ENCODE data around the gene NEU4.

The NEU4 gene

DNA sequence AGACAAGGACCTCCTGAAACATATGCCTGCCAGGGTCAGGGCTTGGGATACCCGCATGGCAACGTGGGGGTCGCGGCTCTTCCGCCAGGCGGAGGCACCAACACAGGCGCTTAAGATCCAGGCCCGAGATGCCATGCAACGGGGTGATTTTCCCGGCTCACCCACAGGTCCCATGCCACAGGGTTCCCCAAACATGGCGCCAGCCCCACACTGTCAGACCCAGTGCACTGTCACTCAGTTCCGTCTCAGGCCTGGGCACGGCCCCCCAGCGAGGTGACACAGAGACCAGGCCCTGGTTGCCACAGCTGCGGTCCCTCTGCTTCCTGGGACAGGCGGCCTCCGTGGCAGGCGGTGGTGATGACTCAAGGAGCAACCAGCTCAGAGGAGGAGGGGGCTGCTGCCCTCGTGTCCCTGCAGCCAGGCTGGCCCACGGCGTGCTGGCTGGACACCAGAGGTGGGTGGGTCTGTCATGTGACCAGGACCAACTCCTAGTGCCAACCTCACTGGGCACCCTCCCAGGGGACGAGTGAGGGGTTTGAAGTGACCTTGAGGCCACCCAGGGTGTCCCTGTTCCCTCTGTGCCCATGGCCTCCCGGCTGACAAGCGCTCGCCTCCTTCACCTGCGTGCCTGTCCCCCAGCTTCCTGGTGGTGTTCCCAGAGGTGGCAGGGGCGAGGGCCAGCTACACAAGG, 44.8 kb downstream of the NEU4 start:
- no peak for DNase-seq

DNA sequence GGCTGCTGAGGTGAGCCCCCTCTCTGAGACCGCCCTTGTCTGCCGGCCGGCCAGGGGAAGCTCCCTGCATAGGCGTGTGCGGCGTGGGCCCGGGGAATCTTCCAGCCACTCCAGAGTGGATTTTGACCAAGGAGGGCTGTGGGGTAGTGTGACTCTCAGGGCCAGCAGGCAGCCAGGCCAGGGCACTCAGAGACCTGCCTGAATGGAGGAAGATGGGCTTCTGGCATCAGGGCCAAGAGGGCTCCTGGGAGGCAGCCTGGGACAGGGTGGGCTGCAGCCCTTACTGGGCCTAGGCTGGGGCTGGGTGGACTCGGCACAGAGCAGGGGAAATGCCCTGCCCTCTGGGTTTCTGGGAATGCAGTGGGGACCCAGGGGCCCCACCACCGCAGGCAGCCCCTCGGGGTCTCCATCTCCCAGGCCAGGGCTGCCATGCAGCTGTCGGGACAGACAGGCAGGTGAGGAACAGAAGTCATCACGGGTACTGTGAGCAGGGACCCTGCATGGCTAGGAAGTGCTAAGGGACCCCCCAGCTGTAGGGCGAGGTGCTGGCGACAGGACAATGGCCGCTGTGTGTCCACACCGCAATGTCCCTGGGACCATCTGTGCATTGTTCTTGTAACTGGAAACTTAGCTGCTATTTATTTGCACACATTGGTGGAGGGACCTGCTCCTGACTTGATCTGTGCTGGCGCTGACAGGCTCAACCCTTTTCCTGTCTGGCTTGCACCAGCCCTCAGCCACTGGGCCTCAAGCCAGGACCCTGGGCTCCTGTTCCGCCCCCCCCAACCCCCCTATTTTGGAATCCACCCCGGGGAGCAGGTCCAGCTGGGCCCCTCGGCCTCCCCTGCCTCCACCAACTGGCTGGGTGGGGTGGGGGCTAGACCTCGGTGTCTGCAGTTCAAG, 45.6 kb downstream of the NEU4 start:
- no peak for DNase-seq

DNA sequence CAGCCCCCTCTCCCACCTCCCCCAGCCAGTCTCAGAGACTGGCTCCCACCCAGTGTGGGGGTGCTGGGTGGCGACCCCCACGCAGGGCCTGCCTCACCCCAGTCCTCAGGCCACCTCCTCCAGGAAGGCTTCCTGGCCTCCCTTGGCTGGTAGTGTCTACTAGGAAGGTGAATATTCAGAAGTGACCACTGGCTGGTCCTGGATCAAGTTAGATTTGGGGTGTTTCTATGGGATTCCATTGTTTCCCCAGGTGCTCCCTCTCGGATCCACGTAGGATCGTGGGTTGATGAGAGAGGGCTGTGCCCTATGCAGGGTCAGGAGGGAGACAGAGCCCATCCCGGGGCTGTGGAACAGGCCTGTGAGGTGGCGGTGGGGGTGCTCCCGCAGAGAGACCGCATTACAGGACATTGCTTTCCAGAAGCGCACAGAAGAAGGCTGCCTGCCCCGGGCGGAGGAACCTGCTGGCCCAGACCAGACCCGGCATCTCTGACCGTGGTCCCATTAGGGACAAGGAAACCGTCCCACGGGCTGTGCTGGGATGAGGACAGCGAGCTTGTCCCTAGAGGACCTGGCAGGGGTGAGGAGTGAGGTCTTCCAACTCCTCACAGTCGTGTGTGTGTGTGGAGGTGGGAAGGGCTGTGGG, 46.4 kb downstream of the NEU4 start:
- DNase-seq = no peak

DNA sequence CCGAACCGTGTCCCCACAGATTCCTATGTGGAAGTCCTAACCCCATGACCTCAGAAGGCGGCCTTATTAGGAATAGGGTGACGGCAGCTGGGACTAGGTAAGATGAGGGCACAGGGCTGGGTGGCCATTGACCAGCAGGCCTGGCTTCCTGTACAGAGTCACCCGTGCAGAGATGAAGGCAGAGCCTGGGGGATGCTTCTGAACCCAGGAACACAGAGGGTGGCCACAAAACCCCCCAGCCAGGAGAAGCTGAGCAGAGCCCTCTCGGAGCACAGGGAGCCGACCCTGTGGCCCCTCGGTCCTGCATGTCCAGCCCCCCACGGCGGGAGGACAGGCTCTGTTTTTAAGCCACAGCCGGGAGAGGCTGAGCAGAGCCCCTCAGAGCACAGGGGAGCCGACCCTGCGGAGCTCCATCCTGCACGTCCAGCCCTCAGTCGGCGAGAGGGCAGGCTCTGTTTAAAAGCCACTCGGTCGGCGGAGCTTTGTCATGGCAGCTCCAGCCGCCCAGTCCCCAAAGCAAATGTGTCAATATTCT, 47.0 kb downstream of the NEU4 start:
- DNase-seq = no peak

DNA sequence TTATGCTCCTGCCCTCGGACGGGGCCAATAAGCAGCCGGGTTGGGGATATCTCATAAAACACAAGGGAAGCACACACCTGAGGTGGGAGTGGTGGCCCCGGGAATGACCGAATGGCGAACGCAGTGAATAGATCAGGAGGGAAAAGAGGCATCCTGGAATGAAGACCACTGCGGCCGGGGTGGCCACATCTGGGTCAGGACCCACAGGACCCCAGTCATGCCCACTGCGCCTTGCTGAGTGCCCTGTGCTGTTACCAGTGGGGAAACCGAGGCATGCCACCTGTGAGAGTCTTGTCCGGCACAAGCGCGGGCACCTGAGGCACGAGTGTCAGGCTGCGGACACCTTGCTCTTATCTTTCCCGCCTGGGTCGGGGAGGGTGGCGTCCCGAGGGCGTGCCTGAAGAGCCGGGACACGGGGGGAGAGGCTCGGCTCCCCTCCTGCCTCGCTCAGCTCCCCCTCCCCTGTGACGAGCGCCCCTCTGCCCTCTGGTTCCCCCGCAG, 48.1 kb downstream of the NEU4 start:
- DNase-seq = no peak

DNA sequence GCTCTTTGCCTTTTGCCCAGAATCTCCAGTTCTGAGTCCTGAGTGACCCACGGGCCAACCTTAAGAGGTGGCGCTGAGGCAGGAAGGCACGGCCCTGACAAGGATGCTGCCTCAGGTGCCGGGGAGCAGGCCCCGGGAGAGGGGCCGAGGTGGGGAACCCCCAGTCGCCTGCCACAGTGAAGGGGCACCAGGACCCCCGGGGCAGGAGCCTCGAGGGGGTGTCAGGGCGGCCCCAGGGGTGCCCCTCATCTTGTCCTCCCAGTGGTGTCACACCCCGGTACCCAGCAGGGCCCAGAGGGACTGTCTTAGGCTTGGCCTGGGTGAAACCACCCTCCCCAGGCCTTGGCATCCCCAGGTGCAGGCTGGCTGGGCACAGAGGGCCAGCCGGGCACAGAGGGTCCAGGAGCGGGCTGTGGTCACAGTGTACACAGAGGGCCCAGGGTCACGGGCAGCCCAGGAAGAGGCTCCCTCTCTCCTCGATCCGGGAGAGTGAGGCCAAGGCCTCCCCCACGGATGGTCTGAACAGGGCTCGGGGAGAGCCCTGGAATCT, 48.7 kb downstream of the NEU4 start:
- no peak for DNase-seq

GRCh38 chr2:241858206-241859016, 49.4 kb downstream of the NEU4 start, which contains the start of gene PDCD1:
Gene PDCD1, minus strand, starts transcription at chr2:241858894. Its CDS starts 56 bp downstream, at chr2:241858838.
- DNase-seq = no peak

- DNase-seq = no peak
Measured at GRCh38 chr2:241859017-241859435, 50.0 kb downstream of the NEU4 start.

DNA sequence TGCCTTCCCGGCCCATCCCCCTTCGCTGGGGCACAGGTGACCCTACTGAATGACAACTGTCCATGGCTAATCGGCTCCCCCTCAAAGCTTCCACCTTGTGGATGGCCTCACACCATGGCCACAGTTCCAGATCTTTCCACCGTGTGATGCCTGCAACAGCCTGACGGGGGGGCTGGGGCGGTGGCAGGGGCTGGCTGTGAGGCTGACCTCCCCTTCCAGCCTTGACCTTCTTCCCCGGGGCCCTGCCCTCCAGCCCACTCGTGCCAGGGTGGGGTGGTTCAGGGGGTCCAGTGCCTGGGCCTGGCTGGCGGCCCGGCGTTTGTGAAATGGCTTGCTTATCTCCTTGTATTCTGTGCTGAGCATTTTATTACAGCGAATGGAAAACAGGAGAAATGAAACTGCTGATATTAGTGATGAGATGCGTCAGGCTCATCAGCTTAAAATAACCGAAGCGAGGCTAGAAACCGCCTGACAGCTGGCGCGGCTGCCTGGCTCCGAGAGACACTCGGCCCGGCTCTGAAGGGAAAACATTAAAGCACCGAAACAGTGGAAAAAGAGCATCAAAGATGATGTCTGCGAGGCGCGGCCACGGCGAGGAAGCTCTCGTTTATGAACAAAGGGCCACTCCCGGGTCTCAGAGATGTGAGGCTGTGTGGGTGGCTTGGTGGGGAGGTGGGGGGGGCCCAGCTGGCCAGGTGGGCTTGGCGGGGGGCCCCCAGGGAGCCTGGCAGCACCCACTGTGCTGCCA, 50.6 kb downstream of the NEU4 start:
- no peak for DNase-seq

- DNase-seq = no peak
Measured at GRCh38 chr2:241860184-241861078, 51.4 kb downstream of the NEU4 start.

GRCh38 chr2:241861264-241861663, 52.3 kb downstream of the NEU4 start:
- DNase-seq = no peak

- no peak for DNase-seq
Measured at GRCh38 chr2:241862093-241862492, 53.1 kb downstream of the NEU4 start.

DNA sequence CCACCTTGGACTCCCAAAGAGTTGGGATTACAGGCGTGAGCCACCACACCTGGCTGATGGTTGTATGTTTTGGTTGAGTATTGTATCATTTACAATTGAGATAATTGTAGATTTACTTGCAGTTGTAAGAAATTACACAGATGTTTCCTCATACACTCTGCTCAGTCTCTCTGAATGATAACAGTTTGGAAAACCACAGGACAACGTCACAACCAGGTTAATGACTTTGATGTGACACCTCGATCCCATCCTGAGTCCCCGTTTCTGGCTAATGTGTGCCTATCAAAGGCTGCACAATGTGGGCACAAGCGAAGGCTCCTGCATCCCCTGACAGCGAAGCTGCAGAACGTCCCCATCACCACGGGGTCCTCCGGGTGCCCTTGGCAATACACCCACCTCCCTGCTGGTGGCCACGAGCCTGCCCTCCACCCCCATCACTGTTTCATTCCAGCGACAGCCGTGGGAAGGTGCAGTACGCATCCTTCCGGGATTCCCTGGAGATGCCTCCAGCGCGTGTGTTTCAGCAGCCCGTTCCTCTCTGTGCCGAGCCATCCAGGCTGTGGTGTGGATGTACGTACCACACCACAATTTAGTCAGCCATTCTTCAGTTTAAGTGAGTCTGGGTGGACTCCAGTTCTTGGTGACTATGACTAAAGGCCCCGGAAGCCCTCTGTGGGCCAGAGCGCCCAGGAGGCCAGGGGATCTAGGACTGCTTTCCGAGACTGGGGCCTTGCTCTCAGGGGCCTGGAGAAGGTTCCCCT, 54.0 kb downstream of the NEU4 start:
- DNase-seq = no peak

GRCh38 chr2:241863536-241863954, 54.6 kb downstream of the NEU4 start:
- no peak for DNase-seq

GRCh38 chr2:241864168-241864849, 55.3 kb downstream of the NEU4 start:
- no peak for DNase-seq

DNA sequence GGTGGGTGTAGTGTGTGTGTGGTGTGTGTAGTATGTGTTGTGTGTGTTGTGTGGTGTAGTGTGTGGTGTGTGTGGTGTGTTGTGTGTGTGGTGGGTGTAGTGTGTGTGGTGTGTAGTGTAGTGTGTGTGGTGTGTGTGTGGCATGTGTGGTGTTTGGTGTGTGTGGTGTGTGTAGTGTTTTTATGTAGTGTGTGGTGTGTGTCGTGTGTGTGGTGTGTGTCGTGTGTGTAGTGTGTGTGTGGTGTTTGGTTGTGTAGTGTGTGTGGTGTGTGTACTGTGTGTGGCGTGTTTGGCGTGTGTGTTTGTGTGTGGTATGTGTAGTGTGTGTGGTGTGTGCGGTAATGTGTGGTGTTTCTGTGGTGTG, 55.8 kb downstream of the NEU4 start:
- DNase-seq = no peak

GRCh38 chr2:241865416-241865956, 56.5 kb downstream of the NEU4 start:
- no peak for DNase-seq
